SKM-1 treated with dmso at 0.1 percent for 144 hours (cell line): Measurements from ENCODE around the gene PRKN.

Experiments
- DNase-seq: peaks from one replicate; lab custom pipeline; 2025; ENCODE audit not compliant: unreplicated experiment; lab: John Stamatoyannopoulos, UW

PRKN gene

GRCh38 chr6:161985876-161986423, 741.6 kb downstream of the PRKN start:
- no peak for DNase-seq

- no peak for DNase-seq
Measured at GRCh38 chr6:161984713-161985112, 742.9 kb downstream of the PRKN start.

GRCh38 chr6:161976553-161976952, 751.0 kb downstream of the PRKN start:
- no peak for DNase-seq

- no peak for DNase-seq
Measured at GRCh38 chr6:161973064-161973463, 754.5 kb downstream of the PRKN start.

GRCh38 chr6:161971043-161971442, 756.5 kb downstream of the PRKN start:
- DNase-seq: no peak

- no peak for DNase-seq
Measured at GRCh38 chr6:161963634-161964234, 763.8 kb downstream of the PRKN start.

GRCh38 chr6:161963181-161963580, 764.4 kb downstream of the PRKN start:
- DNase-seq: no peak

GRCh38 chr6:161961796-161962195, 765.8 kb downstream of the PRKN start:
- DNase-seq: no peak

GRCh38 chr6:161961046-161961445, 766.5 kb downstream of the PRKN start:
- no peak for DNase-seq

- no peak for DNase-seq
Measured at GRCh38 chr6:161959072-161959471, 768.5 kb downstream of the PRKN start.

- DNase-seq: no peak
Measured at GRCh38 chr6:161956082-161956481, 771.5 kb downstream of the PRKN start.

GRCh38 chr6:161954699-161955276, 772.8 kb downstream of the PRKN start:
- no peak for DNase-seq

- no peak for DNase-seq
Measured at GRCh38 chr6:161954077-161954476, 773.5 kb downstream of the PRKN start.

GRCh38 chr6:161951126-161951525, 776.4 kb downstream of the PRKN start:
- DNase-seq: no peak

GRCh38 chr6:161949531-161949930, 778.0 kb downstream of the PRKN start:
- DNase-seq: no peak

GRCh38 chr6:161948462-161948861, 779.1 kb downstream of the PRKN start:
- DNase-seq: no peak

GRCh38 chr6:161947371-161947770, 780.2 kb downstream of the PRKN start:
- no peak for DNase-seq

GRCh38 chr6:161946461-161946860, 781.1 kb downstream of the PRKN start:
- DNase-seq: no peak

GRCh38 chr6:161943561-161943960, 784.0 kb downstream of the PRKN start:
- DNase-seq: no peak

GRCh38 chr6:161941565-161941964, 786.0 kb downstream of the PRKN start:
- no peak for DNase-seq

- no peak for DNase-seq
Measured at GRCh38 chr6:161940519-161940918, 787.0 kb downstream of the PRKN start.

GRCh38 chr6:161926324-161926723, 801.2 kb downstream of the PRKN start:
- no peak for DNase-seq
